ENCODE measurements around the gene ST6GALNAC5.

- no peak for TF ChIP-seq YY1 (IDR thresholded peaks at IDR 0.05; ENCODE audit: insufficient read depth, insufficient read length)
- no peak for TF ChIP-seq ZNF274 (IDR thresholded peaks at IDR 0.05; ENCODE audit: low read depth, low read length)
- TF ChIP-seq SUZ12 (IDR thresholded peaks at IDR 0.05; ENCODE audit: extremely low read depth, insufficient read depth, insufficient read length) = no peak
These were observed 233.6 kb downstream of the ST6GALNAC5 start for GRCh38 chr1:77100875-77101274.
